ENCODE results near the gene JPT2.

DNA sequence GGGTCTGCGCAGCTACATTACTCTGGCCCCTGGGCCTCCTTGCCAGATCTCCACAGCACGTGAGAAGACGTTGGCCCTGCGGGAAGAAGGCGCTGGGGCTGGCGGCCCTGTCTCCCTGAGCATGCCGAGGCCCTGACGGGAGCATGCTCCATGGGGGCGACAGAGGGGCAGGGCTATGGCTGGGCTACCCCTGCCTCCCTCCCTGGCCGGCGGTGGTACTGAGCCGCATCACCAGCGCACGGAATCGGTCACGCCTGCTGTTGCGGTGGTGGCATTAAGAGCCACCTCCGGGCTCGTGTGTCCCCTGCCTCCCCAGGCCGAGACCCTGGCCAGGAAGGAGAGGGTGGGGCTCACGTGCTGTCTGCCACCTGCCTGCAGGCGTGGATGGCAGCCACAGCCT is 56.0 kb downstream of the JPT2 start:
- TF ChIP-seq, protein P1, sequence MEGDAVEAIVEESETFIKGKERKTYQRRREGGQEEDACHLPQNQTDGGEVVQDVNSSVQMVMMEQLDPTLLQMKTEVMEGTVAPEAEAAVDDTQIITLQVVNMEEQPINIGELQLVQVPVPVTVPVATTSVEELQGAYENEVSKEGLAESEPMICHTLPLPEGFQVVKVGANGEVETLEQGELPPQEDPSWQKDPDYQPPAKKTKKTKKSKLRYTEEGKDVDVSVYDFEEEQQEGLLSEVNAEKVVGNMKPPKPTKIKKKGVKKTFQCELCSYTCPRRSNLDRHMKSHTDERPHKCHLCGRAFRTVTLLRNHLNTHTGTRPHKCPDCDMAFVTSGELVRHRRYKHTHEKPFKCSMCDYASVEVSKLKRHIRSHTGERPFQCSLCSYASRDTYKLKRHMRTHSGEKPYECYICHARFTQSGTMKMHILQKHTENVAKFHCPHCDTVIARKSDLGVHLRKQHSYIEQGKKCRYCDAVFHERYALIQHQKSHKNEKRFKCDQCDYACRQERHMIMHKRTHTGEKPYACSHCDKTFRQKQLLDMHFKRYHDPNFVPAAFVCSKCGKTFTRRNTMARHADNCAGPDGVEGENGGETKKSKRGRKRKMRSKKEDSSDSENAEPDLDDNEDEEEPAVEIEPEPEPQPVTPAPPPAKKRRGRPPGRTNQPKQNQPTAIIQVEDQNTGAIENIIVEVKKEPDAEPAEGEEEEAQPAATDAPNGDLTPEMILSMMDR (IDR thresholded peaks at IDR 0.05; ENCODE audit: poor library complexity) = no peak
- TF ChIP-seq EZH2phosphoT487 (IDR thresholded peaks at IDR 0.05; ENCODE audit: low read depth, severe bottlenecking, unreplicated experiment) = no peak
- no peak for TF ChIP-seq EZH2 (IDR thresholded peaks at IDR 0.05; ENCODE audit: borderline replicate concordance)

Measured in hepatocyte (in vitro differentiated cells).